K562 (cell line): Measurements from ENCODE around the gene ZNF865. TPM values are rescaled to one million over a fixed set of nuclear protein-coding genes. Genes with fewer than 3 reads are reported as not detected.

ENCODE experiments used
- ATAC-seq: fragments of 200-7000 bp; cut with Tn5 transposase; 3 replicates; pipeline ENCODE4 v1.9.1; 2020; ENCODE audit warnings: moderate library complexity
- BruUV-seq: library from RNA; stranded (reverse); fragments of 400-500 nt; replicated peaks from 2 replicates; lab custom pipeline; 2021; lab: Mats Ljungman, UMichigan
- CTCF ChIA-PET: fragments of 300-600 bp; formaldehyde crosslinking; extraction: SDS; loops from one replicate; lab custom pipeline; 2021; ENCODE audit warnings: low intra/inter-chr PET ratio; lab: Yijun Ruan, JAX
- POLR2A ChIA-PET: fragments of 300-600, 350-650 bp; sonication (Branson Sonifier 250); formaldehyde crosslinking; extraction: SDS; loops from one replicate; lab custom pipeline; 2021; ENCODE audit warnings: antibody characterized with exemption, inconsistent platforms; lab: Yijun Ruan, JAX
- DNase-seq, 4 experiments: peaks; one replicate each; pipeline versions ENCODE4 v3.0.0 to v3.0.0-alpha.2; 2011 to 2018; ENCODE audit warnings: low spot score in 3 of 4, mixed read lengths in 3 of 4; ENCODE audit errors: extremely low read depth in 1 of 4
- FAIRE-seq: peaks from 2 replicates; lab custom pipeline; 2011; peaks lifted over from hg19 to GRCh38; lab: Jason Lieb, UNC
- H2AFZ ChIP-seq: 2 replicates; pipeline ENCODE4 v1.6.0; 2011; ENCODE audit warnings: low read depth, low read length, control low read depth, inconsistent platforms
- H3K27ac ChIP-seq: fragments of 200-600 bp; 3 replicates; pipeline ENCODE4 v1.8.0; 2011; ENCODE audit warnings: low read depth, mild to moderate bottlenecking, control low read depth, inconsistent platforms, low read length, moderate library complexity, mixed read lengths; ENCODE audit errors: extremely low read depth
- H3K27me3 ChIP-seq, 2 experiments: fragments of 300-600 bp in 1 of 2; 2 replicates in 1 of 2; 3 replicates in 1 of 2; pipeline versions ENCODE4 v1.6.0 to v1.8.0; 2011; ENCODE audit warnings: inconsistent platforms in 2 of 2, low read length in 2 of 2, mild to moderate bottlenecking in 1 of 2, mixed read lengths in 1 of 2, moderate library complexity in 1 of 2; ENCODE audit not compliant: control insufficient read depth in 2 of 2, insufficient read depth in 2 of 2
- H3K36me3 ChIP-seq: fragments of 300-600 bp; 3 replicates; pipeline ENCODE4 v1.8.0; 2011; ENCODE audit warnings: mild to moderate bottlenecking, low read length, inconsistent platforms; ENCODE audit not compliant: control insufficient read depth, insufficient read depth
- H3K4me1 ChIP-seq, 2 experiments: fragments of 200-600 bp in 1 of 2; replicated peaks in 1 of 2; 2 replicates in 1 of 2; 3 replicates in 1 of 2; pipeline versions ENCODE4 v1.5.1 to v1.8.0; 2011; ENCODE audit warnings: inconsistent platforms in 2 of 2, low read length in 2 of 2, mild to moderate bottlenecking in 1 of 2, mixed read lengths in 1 of 2, moderate library complexity in 1 of 2; ENCODE audit not compliant: control insufficient read depth in 2 of 2, insufficient read depth in 2 of 2
- H3K4me2 ChIP-seq: 2 replicates; pipeline ENCODE4 v1.6.1; 2011; ENCODE audit warnings: low read length, control low read depth, inconsistent platforms, mixed read lengths; ENCODE audit not compliant: insufficient read depth
- H3K4me3 ChIP-seq: fragments of 200-600 bp; sonication (generic), shearing (Covaris generic); 2 replicates; pipeline ENCODE4 v1.5.1; 2016; ENCODE audit warnings: control low read depth, inconsistent platforms
- H3K79me2 ChIP-seq: fragments of 200-600 bp; 3 replicates; pipeline ENCODE4 v1.8.0; 2011; ENCODE audit warnings: low read length, inconsistent platforms; ENCODE audit not compliant: control insufficient read depth, insufficient read depth
- H3K9ac ChIP-seq, 2 experiments: 2 replicates each; pipeline versions ENCODE4 v1.6.0 to v1.6.1; 2011; ENCODE audit warnings: low read depth in 2 of 2, low read length in 2 of 2, control low read depth in 1 of 2, inconsistent platforms in 1 of 2, mild to moderate bottlenecking in 1 of 2, mixed read lengths in 1 of 2; ENCODE audit not compliant: insufficient read depth in 1 of 2
- H3K9me1 ChIP-seq: one replicate; pipeline ENCODE4 v1.6.0; 2011; ENCODE audit warnings: inconsistent platforms, mild to moderate bottlenecking, low read length, moderate library complexity; ENCODE audit not compliant: control insufficient read depth, insufficient read depth
- H3K9me3 ChIP-seq: replicated peaks from 2 replicates; pipeline ENCODE4 v1.5.1; 2011; ENCODE audit warnings: low read depth, low read length, inconsistent platforms; ENCODE audit not compliant: control insufficient read depth, insufficient read depth
- H4K20me1 ChIP-seq: replicated peaks from 2 replicates; pipeline ENCODE4 v1.6.1; 2011; ENCODE audit warnings: low read length, inconsistent platforms, mixed read lengths; ENCODE audit not compliant: control insufficient read depth, insufficient read depth
- GABPB2 ChIP-seq: fragments of 250-450 bp; sonication (Bioruptor Pico); conservative IDR thresholded peaks from 2 replicates; pipeline ENCODE4 v1.5.1; 2021; ENCODE audit warnings: mild to moderate bottlenecking
- KLF16 ChIP-seq: IDR thresholded peaks from 2 replicates; pipeline ENCODE4 v1.6.1; 2016; ENCODE audit warnings: antibody characterized with exemption
- NFXL1 ChIP-seq: fragments of 450-650 bp; formaldehyde crosslinking; IDR thresholded peaks from 2 replicates; pipeline ENCODE4 v1.4.0; 2021; ENCODE audit warnings: mild to moderate bottlenecking
- NR2F6 ChIP-seq: fragments of 450-650 bp; formaldehyde crosslinking; IDR thresholded peaks from 2 replicates; pipeline ENCODE4 v1.4.0; 2020; ENCODE audit warnings: mild to moderate bottlenecking
- POLR2H ChIP-seq: IDR thresholded peaks from 2 replicates; pipeline ENCODE4 v1.6.1; 2016; ENCODE audit warnings: missing genetic modification characterization, low read depth, mild to moderate bottlenecking, control low read depth, missing compliant biosample characterization, moderate library complexity
- PRPF4 ChIP-seq: fragments of 200-400 bp; formaldehyde crosslinking; IDR thresholded peaks from one replicate; pipeline ENCODE4 v1.6.1; 2017; ENCODE audit warnings: low read length, low read depth, mild to moderate bottlenecking; ENCODE audit not compliant: insufficient read depth, poor library complexity, severe bottlenecking
- SMAD4 ChIP-seq: fragments of 250-450 bp; sonication (Bioruptor Pico); conservative IDR thresholded peaks from 2 replicates; pipeline ENCODE4 v1.8.0; 2021; ENCODE audit warnings: inconsistent platforms, mild to moderate bottlenecking, moderate library complexity
- XRCC4 ChIP-seq: IDR thresholded peaks from one replicate; pipeline ENCODE4 v1.6.1; 2011; ENCODE audit not compliant: insufficient read depth, insufficient read length; ENCODE audit errors: extremely low read depth
- ZNF668 ChIP-seq: fragments of 250-450 bp; sonication (Bioruptor Pico); IDR thresholded peaks from 2 replicates; pipeline ENCODE4 v1.8.0; 2022; ENCODE audit warnings: mild to moderate bottlenecking, inconsistent platforms
- ZNF785 ChIP-seq: fragments of 250-450 bp; sonication (Bioruptor Pico); IDR thresholded peaks from 2 replicates; pipeline ENCODE4 v1.4.0; 2020; ENCODE audit warnings: mild to moderate bottlenecking
- WGBS: fragments of 100-300 bp; shearing (Covaris generic); methylation state at CpG from one replicate; pipeline ENCODE4 v1.1.6; 2016; ENCODE audit warnings: low coverage, mixed read lengths; ENCODE audit not compliant: insufficient coverage; ENCODE audit errors: missing lambda C conversion rate; 5-methylcytosine and 5-hydroxymethylcytosine counted together
- in situ Hi-C: fragments of 300-500 bp; cut with MboI; formaldehyde crosslinking; loops from 4 replicates; pipeline ENCODE4 v1.15.0; 2018; ENCODE audit warnings: inconsistent platforms, mixed read lengths
- intact Hi-C: fragments of 100-400 bp; cut with micrococcal nuclease; formaldehyde crosslinking; loops from 2 replicates; pipeline ENCODE4 v1.14.2; 2022
- polyA plus RNA-seq, 8 experiments: library from polyadenylated mRNA; depleted of rRNA in 4 of 8; stranded (reverse) in 5 of 8; unstranded in 3 of 8; fragments of >200 nt; fragmentation: Nextera tagmentation in 2 of 8; fragmentation: Illumina TruSeq in 1 of 8; extraction: Ambion mirVana in 2 of 8; extraction: Trizol in 1 of 8; gene quantifications; 2 replicates each; pipeline versions ENCODE4 v1.2.1 to v1.2.3, GENCODE V29; 2011 to 2014; ENCODE audit warnings: inconsistent platforms in 1 of 8, missing spikeins in 1 of 8
- total RNA-seq, 7 experiments: library from RNA; depleted of rRNA in 6 of 7; stranded (reverse); fragments of >200 nt in 6 of 7; fragmentation: Illumina TruSeq in 2 of 7; extraction: Trizol in 2 of 7; gene quantifications; 2 replicates each; pipeline versions ENCODE4 v1.2.1 to v1.2.3, GENCODE V29; 2011 to 2021; ENCODE audit warnings: low replicate concordance in 1 of 7
- TF ChIP-seq, protein P1 (sequence below): fragments of 250-450 bp; sonication (Bioruptor Pico); IDR thresholded peaks from 2 replicates; pipeline ENCODE4 v1.6.1; 2021; ENCODE audit warnings: mild to moderate bottlenecking
- TF ChIP-seq, protein P2 (sequence below): sonication (generic); formaldehyde crosslinking; IDR thresholded peaks from 2 replicates; pipeline ENCODE4 v1.8.1; 2023; ENCODE audit warnings: missing genetic modification reagents, mild to moderate bottlenecking, borderline replicate concordance
- TF ChIP-seq, protein P3 (sequence below): IDR thresholded peaks from 2 replicates; pipeline ENCODE4 v1.6.1; 2012; ENCODE audit warnings: low read depth, low read length, improper control_type of control experiment, borderline replicate concordance

Gene ZNF865
- total and polyA plus RNA-seq, 9 of the 15 experiments (the other 6 are each of a cell fraction or from before 2014, with no cell fraction given), result 0.40 to 18.8 (median 1.6) TPM; not detected in 2

DNA sequence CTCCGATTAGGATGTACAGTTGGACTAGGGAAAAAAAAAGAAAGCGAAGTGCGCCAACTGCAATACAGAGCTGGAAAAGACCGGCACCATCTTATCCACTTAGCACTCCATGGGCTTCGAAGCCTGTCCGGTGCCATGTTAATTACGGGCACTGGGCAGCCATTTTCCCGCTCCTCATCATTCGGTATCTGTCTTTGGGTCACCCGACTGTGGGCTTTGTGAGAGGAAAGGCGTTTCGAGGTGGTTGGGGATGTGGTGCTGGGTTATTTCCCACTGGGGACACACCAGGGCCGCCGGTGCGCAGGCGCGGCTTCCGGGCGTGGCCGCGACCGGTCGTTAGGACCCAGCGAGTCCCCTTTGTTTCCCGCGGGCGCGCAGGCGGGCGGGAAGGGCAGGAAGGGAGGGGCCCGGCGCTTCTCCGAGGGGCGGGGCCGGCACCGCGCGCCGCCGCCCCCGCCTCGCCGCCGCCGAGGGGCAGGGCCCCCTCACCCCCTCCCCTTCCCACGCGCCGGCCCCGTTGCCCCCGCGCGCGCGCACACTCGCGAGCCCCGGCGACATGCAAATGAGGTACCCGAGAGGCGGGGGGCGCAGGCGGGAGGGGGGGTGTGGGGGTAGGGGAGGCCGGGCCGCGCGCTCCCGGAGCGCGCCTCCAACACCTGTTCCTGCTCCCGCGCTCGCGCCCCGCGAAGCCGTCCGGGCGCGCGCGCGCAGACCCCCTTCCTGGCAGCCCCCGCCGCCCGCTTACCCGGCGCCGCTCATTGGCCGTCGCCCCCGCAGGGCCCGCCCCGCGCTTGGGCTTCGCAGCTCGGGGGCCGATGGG, 5.4 kb upstream of the ZNF865 start, which contains the start of gene ZNF524:
ZNF524 (plus strand) TSS at position 447 of the 820 bp plus-strand sequence. CDS start 1,825 bp downstream, outside the sequence.
- Histone ChIP-seq H3K27ac (peak within 1 kb of the TSS; percentile 100), H3K9ac (peak within 1 kb of the TSS; percentile 96 to 99), H4K20me1 (no peaks in the 10 kb centered on the region), H3K4me1 (peaks cover 24 to 38% of the 10 kb centered on the region in 2 experiments; a peak in 4 of 5 replicates), H3K4me3 (peak within 1 kb of the TSS; percentile 60), H3K36me3 (peaks cover 19% of the 10 kb centered on the region; the same call in 2 of the 3 replicates), H3K4me2 (peak within 1 kb of the TSS; percentile 99), H3K27me3 (no peaks in the 10 kb centered on the region), H3K9me1 (no peaks in the 10 kb centered on the region), H2AFZ (peak within 1 kb of the TSS; percentile 100), H3K79me2 (peaks cover 18% of the 10 kb centered on the region), H3K9me3 (peaks cover 2% of the 10 kb centered on the region; the same call in 1 of the 2 replicates)
- ChIA-PET POLR2A (interaction anchor here (0.6 to 3.4 kb wide), 11 partner anchors 11 to 515 kb away, joined by 3 to 22 read pairs (median 4); partner anchors contain the start of gene U2AF2), CTCF (no interaction called here)
- FAIRE-seq (no peak), DNase-seq (peak; percentile 82 to 90 (median 88)), ATAC-seq (peak; percentile 71)
- 1% methylated on average over 21 of the region's 97 CpGs for WGBS
- BruUV-seq, result no TSS peak
- in situ Hi-C loops (no loop called here), intact Hi-C loops (no loop called here)
- TF ChIP-seq KLF16, result no peak
- no peak for TF ChIP-seq ZNF668 (CRISPR knock-in tag)
- TF ChIP-seq XRCC4, result no peak
- TF ChIP-seq, protein P1, sequence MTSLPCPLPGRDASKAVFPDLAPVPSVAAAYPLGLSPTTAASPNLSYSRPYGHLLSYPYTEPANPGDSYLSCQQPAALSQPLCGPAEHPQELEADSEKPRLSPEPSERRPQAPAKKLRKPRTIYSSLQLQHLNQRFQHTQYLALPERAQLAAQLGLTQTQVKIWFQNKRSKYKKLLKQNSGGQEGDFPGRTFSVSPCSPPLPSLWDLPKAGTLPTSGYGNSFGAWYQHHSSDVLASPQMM (CRISPR knock-in tag), result no peak
- TF ChIP-seq, protein P2, sequence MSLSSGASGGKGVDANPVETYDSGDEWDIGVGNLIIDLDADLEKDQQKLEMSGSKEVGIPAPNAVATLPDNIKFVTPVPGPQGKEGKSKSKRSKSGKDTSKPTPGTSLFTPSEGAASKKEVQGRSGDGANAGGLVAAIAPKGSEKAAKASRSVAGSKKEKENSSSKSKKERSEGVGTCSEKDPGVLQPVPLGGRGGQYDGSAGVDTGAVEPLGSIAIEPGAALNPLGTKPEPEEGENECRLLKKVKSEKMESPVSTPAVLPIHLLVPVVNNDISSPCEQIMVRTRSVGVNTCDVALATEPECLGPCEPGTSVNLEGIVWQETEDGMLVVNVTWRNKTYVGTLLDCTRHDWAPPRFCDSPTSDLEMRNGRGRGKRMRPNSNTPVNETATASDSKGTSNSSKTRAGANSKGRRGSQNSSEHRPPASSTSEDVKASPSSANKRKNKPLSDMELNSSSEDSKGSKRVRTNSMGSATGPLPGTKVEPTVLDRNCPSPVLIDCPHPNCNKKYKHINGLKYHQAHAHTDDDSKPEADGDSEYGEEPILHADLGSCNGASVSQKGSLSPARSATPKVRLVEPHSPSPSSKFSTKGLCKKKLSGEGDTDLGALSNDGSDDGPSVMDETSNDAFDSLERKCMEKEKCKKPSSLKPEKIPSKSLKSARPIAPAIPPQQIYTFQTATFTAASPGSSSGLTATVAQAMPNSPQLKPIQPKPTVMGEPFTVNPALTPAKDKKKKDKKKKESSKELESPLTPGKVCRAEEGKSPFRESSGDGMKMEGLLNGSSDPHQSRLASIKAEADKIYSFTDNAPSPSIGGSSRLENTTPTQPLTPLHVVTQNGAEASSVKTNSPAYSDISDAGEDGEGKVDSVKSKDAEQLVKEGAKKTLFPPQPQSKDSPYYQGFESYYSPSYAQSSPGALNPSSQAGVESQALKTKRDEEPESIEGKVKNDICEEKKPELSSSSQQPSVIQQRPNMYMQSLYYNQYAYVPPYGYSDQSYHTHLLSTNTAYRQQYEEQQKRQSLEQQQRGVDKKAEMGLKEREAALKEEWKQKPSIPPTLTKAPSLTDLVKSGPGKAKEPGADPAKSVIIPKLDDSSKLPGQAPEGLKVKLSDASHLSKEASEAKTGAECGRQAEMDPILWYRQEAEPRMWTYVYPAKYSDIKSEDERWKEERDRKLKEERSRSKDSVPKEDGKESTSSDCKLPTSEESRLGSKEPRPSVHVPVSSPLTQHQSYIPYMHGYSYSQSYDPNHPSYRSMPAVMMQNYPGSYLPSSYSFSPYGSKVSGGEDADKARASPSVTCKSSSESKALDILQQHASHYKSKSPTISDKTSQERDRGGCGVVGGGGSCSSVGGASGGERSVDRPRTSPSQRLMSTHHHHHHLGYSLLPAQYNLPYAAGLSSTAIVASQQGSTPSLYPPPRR, result no peak
- no peak for TF ChIP-seq ZNF785 (CRISPR knock-in tag)
- TF ChIP-seq NR2F6 (CRISPR knock-in tag), result no peak
- TF ChIP-seq NFXL1 (CRISPR knock-in tag), result 0 out of 2 replicates have a peak, but pooled peaks have one; percentile 28
- no peak for TF ChIP-seq GABPB2 (CRISPR knock-in tag)
- TF ChIP-seq, protein P3, sequence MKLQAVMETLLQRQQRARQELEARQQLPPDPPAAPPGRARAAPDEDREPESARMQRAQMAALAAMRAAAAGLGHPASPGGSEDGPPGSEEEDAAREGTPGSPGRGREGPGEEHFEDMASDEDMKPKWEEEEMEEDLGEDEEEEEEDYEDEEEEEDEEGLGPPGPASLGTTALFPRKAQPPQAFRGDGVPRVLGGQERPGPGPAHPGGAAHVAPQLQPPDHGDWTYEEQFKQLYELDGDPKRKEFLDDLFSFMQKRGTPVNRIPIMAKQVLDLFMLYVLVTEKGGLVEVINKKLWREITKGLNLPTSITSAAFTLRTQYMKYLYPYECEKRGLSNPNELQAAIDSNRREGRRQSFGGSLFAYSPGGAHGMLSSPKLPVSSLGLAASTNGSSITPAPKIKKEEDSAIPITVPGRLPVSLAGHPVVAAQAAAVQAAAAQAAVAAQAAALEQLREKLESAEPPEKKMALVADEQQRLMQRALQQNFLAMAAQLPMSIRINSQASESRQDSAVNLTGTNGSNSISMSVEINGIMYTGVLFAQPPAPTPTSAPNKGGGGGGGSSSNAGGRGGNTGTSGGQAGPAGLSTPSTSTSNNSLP, result no peak
- TF ChIP-seq POLR2H (tag), result no peak
- peak; percentile 73; the same call in 1 of the 2 replicates for TF ChIP-seq SMAD4
- no peak for TF ChIP-seq PRPF4
